Esophagus muscularis mucosa (tissue), 3 donors: ENCODE measurements around the gene SLC2A10.

ENCODE experiments used
- POLR2A ChIP-seq: fragments of 450-650 bp; IDR thresholded peaks from one replicate; pipeline ENCODE4 v1.6.1; 2017; ENCODE audit warnings: antibody characterized with exemption, moderate library complexity, mild to moderate bottlenecking, low read depth
- TF ChIP-seq, protein P1 (sequence below), 3 experiments: fragments of 200-600 bp in 2 of 3; fragments of 450-650 bp in 1 of 3; sonication (generic) in 2 of 3; IDR thresholded peaks; one replicate each; pipeline ENCODE4 v1.5.1; 2017 to 2019; ENCODE audit warnings: antibody characterized with exemption in 3 of 3, mild to moderate bottlenecking in 2 of 3, moderate library complexity in 1 of 3

- TF ChIP-seq, protein P1, sequence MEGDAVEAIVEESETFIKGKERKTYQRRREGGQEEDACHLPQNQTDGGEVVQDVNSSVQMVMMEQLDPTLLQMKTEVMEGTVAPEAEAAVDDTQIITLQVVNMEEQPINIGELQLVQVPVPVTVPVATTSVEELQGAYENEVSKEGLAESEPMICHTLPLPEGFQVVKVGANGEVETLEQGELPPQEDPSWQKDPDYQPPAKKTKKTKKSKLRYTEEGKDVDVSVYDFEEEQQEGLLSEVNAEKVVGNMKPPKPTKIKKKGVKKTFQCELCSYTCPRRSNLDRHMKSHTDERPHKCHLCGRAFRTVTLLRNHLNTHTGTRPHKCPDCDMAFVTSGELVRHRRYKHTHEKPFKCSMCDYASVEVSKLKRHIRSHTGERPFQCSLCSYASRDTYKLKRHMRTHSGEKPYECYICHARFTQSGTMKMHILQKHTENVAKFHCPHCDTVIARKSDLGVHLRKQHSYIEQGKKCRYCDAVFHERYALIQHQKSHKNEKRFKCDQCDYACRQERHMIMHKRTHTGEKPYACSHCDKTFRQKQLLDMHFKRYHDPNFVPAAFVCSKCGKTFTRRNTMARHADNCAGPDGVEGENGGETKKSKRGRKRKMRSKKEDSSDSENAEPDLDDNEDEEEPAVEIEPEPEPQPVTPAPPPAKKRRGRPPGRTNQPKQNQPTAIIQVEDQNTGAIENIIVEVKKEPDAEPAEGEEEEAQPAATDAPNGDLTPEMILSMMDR (IDR thresholded peaks at IDR 0.05), result no peak
- no peak for TF ChIP-seq POLR2A
Measured at GRCh38 chr20:46746956-46747526, 37.6 kb downstream of the SLC2A10 start.
